ENCODE measurements around the gene C3orf18. TPM values are rescaled to one million over a fixed set of nuclear protein-coding genes. Genes with fewer than 3 reads are reported as not detected.

Gene C3orf18
- total and polyA plus RNA-seq, 11 donors = 25.4 to 56.8 (median 35.8) TPM

- TF ChIP-seq CTCF (IDR thresholded peaks at IDR 0.05) = no peak
- TF ChIP-seq POLR2A (IDR thresholded peaks at IDR 0.05) = no peak
- intact Hi-C loops (cut with DNase I) = no loop called here
- H3K36me3 ChIP-seq = peaks cover 0 to 63% (median 28%) of the 10 kb centered on the region in 9 donors
- peaks cover 15 to 98% (median 87%) of the 10 kb centered on the region in 12 donors for H3K4me1 ChIP-seq
- H3K27me3 ChIP-seq = no peaks in the 10 kb centered on the region
- no peaks in the 10 kb centered on the region for H3K9me3 ChIP-seq
- ATAC-seq = no peak
- H3K4me3 ChIP-seq = peak overlapping the region in 3 of 12 donors; percentile 2 to 90 (median 17)
- H3K27ac ChIP-seq = peak overlapping the region in 10 of 12 donors; percentile 71 to 100 (median 98)
- DNase-seq = no peak
- 56 to 73% (median 61%) methylated on average over 6 of the region's 6 CpGs for WGBS, 4 donors
These were observed 39.0 kb upstream of the C3orf18 start for GRCh38 chr3:50606596-50606995.

- Histone ChIP-seq H3K4me3 (peak overlapping the region in 1 of 12 donors; percentile 90), H3K27me3 (no peaks in the 10 kb centered on the region), H3K36me3 (peaks cover 0 to 63% (median 28%) of the 10 kb centered on the region in 9 donors), H3K9me3 (no peaks in the 10 kb centered on the region), H3K4me1 (peaks cover 20 to 99% (median 91%) of the 10 kb centered on the region in 12 donors), H3K27ac (peak overlapping the region in 11 of 12 donors; percentile 71 to 100 (median 99))
- TF ChIP-seq POLR2A (IDR thresholded peaks at IDR 0.05) = no peak
- no peak for TF ChIP-seq CTCF (IDR thresholded peaks at IDR 0.05)
- DNase-seq = peak in 3 of 5 donors; percentile 20 to 63 (median 27)
- 54 to 71% (median 63%) methylated on average over 5 of the region's 5 CpGs for WGBS, 4 donors
- intact Hi-C loops (cut with DNase I) = no loop called here
- no peak for ATAC-seq
These were observed 38.4 kb upstream of the C3orf18 start for GRCh38 chr3:50605901-50606326.

- Histone ChIP-seq H3K4me1 (peaks cover 15 to 99% (median 91%) of the 10 kb centered on the region in 12 donors), H3K4me3 (peak overlapping the region in 1 of 12 donors; percentile 90), H3K9me3 (no peaks in the 10 kb centered on the region), H3K36me3 (peaks cover 0 to 54% (median 28%) of the 10 kb centered on the region in 9 donors), H3K27ac (peak overlapping the region in 11 of 12 donors; percentile 71 to 100 (median 99)), H3K27me3 (no peaks in the 10 kb centered on the region)
- 54 to 72% (median 62%) methylated on average over 13 to 14 of the region's 14 CpGs for WGBS, 4 donors
- TF ChIP-seq POLR2A (IDR thresholded peaks at IDR 0.05) (peak in 1 of 2 donors; percentile 13), CTCF (IDR thresholded peaks at IDR 0.05) (no peak)
- DNase-seq (peak; percentile 75 to 91 (median 85)), ATAC-seq (peak; percentile 13 to 55 (median 40))
- intact Hi-C loops (cut with DNase I) = no loop called here
These were observed 37.4 kb upstream of the C3orf18 start for GRCh38 chr3:50604628-50605588.

GRCh38 chr3:50604110-50604621, 36.6 kb upstream of the C3orf18 start:
- ATAC-seq (no peak), DNase-seq (peak in 1 of 5 donors; percentile 16)
- TF ChIP-seq POLR2A (IDR thresholded peaks at IDR 0.05) = no peak
- no peak for TF ChIP-seq CTCF (IDR thresholded peaks at IDR 0.05)

More at GRCh38 chr3:50604110-50604621, 36.6 kb upstream of the C3orf18 start:
- intact Hi-C loops (cut with DNase I) = no loop called here
- 59 to 69% (median 66%) methylated on average over 5 of the region's 5 CpGs for WGBS, 4 donors
- Histone ChIP-seq H3K27ac (peak overlapping the region in 11 of 12 donors; percentile 96 to 100 (median 99)), H3K4me3 (no peak overlapping the region), H3K36me3 (peaks cover 0 to 53% (median 28%) of the 10 kb centered on the region in 9 donors), H3K9me3 (no peaks in the 10 kb centered on the region), H3K27me3 (no peaks in the 10 kb centered on the region), H3K4me1 (peaks cover 15 to 99% (median 90%) of the 10 kb centered on the region in 12 donors)

Data from heart left ventricle (tissue), 16 donors.